Testis (tissue), 2 donors: ENCODE measurements around the gene TLR8.
"Not testable (repeated sequence)": the region's sequence is repeated elsewhere in the genome, so short reads cannot be mapped to it uniquely, and the experiment has no call there.

Source experiments
- CTCF ChIP-seq, 3 experiments: fragments of 450-650 bp in 2 of 3; fragments of 200-600 bp in 1 of 3; sonication (generic) in 1 of 3; IDR thresholded peaks; one replicate each; pipeline ENCODE4 v1.5.1; 2016 to 2019; ENCODE audit warnings: antibody characterized with exemption in 3 of 3, mild to moderate bottlenecking in 2 of 3, moderate library complexity in 1 of 3
- POLR2A ChIP-seq: fragments of 450-650 bp; IDR thresholded peaks from one replicate; pipeline ENCODE4 v1.6.1; 2017; ENCODE audit warnings: antibody characterized with exemption, mild to moderate bottlenecking, moderate library complexity

DNA sequence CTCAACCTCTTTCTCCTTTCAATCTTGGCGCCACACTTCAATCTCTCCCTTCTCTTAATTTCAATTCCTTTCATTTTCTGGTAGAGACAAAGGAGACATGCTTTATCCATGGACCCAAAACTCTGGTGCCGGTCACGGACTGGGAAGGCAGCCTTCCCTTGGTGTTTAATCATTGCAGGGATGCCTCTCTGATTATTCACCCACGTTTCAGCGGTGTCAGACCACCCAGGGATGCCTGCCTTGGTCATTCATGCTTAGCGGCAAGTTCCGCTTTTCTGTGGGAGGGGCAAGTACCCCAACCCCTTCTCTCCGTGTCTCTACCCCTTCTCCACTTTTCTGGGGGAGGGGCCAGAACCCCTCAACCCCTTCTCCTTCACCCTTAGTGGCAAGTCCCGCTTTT lies 34.1 kb downstream of the TLR8 start:
- not testable (repeated sequence) for TF ChIP-seq CTCF (IDR thresholded peaks at IDR 0.05); POLR2A
